HG02943 (cell line): Measurements from ENCODE around the gene SIVA1.
"Not testable (repeated sequence)": the region's sequence is repeated elsewhere in the genome, so short reads cannot be mapped to it uniquely, and the experiment has no call there.

Source experiments
- ATAC-seq: cut with Tn5 transposase; IDR thresholded peaks from one replicate; pipeline ENCODE4 v1.9.1; 2021; ENCODE audit warnings: mild to moderate bottlenecking, low read depth, moderate library complexity; ENCODE audit not compliant: unreplicated experiment

Gene SIVA1

DNA sequence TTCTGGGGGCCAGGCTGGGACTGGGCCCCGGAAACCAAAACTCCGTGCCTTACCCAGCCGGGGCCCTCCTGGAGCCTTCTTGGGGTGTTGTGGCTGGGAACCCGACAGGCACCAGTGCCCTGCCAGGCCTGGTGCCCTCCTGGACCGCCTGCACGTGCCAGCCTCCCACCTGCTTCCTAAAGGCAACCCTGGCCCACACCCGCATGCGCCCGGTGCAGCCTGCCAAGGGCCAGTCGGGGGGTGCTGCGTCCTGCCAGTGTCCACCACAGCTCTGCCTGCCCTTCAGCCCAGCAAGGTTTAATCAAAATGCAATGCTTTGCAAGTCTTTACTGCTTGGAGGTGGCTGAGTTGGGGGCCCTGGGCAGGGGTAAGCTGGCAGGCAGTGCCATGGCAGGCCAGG, 34.1 kb upstream of the SIVA1 start:
- ATAC-seq, result no peak

DNA sequence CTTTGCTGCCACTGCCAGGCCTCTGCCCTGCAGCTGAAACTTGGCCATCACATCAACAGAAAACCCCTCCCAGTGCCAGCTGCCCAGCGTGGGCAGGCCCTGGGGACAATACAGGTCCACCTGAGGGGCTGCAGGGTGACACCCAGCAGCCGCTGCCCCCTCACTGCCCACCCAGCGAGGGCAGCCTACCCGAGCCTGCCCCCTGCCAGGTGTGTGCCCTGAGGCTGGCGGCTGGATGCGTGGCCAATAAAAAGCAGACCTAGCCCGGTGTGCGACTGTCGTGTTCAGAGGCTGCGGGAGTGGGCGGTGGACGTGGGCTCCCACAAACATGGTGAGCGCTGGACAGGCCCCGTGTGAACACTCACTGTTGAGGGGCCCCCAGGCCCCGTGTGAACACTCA, 33.6 kb upstream of the SIVA1 start:
- ATAC-seq, result no peak

DNA sequence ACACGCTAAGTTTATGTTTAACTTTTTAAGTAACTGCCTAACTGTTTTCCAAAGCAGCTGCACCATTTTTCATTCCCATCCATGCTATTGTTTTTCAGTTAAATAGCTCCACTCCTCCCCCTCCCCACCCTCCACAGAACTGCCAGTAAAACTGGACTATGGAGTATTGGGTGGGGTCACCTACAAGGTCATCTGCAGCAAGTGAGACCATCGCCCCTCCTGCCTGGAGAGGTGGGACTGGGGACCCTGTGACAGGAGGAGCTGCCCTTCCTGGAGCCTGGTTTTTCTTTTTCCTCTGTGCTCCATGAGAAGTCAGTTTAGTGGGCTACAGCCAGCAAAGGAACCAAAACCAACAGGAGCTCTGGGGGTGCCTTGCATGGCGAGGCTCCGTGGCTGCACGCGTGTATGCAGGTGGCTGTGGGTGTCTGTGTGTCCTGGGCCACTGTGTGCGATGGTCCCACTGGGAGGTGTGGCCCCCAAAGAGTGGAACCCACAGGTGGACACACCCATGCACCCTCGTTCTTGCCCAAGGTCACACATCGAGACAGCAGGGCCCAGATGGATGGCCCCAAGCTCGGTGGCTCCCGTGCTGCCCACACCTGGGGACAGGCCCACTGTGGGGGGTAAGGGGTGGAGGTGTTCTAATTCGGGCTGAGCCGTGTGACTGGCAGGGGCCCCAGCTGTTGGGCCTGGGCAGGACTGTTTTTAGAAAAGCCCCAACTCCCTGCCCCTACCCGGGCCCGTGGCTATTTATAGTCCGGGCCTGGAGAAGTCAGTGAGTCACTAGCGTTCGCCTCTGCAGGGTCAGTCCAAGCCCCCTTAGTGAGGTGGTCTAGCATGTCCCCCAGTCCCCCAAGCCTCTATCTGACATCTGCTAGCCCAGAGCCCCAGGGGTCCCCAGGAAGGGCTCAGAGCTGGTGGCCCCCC, 31.2 kb upstream of the SIVA1 start:
- ATAC-seq, result no peak

DNA sequence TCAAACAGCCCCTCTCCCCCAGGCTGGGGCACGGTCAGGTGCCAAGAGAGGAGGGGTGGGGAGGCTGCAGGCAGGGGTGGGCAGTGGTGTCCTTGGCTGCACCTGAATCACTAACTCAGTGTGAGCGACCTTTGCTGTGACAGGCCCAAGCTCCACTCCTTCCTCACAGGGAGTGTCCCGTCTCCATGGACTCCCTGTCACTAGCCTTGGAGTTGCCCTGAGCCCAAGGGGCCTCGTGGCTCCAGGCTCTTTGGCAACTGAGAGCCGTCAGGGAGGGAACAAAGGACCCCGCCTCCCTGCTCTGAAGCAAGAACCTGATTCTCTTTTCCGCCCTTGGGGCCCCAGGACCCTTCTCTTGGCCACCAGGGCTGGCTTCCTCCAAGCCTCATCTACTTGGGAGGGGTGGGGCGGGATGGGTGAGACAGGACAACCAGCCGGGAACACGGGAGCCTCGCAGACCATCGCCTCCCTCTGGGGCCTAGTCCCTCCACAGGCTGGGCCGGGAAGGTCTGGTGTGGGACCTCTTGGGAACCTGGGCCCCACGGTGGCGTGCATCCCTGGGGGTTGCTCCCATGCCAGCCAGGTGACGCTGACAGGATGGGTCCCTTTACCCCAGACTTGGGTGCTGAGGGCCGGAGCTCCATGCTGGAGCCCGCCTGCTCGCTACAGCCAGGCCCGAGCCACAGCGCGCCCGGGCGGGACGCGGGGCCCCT, 29.9 kb upstream of the SIVA1 start:
- ATAC-seq, result no peak

DNA sequence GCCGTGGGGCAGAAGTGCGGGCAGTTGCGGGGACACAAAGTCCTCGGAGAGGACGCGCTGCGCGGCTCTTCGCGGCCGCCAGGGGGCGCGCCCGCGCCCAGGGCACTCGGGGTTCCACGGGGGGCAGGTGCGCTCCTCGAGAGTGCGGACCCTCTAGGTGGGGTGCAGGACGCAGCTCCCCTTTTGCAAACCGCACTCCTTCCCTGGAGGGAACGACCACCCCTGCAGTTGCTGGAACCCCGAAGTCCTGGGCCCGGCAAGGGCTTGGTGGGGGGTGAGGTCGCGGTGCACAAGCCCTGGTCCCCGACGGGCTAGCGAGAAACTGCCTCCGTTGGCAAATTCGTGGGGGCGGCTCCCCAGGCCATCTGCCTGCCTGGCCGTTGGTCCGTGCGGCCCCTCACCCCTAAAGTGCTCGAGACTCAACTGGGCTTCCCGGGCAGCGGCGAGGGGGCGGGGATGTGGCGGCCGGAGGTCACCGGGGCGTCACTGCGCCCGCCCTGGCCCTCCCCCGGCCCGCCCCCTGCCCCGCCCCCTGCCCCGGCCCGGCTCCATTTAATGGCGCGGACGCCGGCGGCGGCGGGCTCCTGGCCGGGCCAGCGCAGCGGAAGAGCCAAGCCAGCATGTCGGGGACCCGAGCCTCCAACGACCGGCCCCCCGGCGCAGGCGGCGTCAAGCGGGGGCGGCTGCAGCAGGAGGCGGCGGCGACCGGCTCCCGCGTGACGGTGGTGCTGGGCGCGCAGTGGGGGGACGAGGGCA, 29.1 kb upstream of the SIVA1 start, which contains the start of gene ADSS1:
TSS of gene ADSS1 (plus strand) at position 579 of the 756 bp plus-strand sequence. CDS start at position 621, 42 bp downstream.
- no peak for ATAC-seq

DNA sequence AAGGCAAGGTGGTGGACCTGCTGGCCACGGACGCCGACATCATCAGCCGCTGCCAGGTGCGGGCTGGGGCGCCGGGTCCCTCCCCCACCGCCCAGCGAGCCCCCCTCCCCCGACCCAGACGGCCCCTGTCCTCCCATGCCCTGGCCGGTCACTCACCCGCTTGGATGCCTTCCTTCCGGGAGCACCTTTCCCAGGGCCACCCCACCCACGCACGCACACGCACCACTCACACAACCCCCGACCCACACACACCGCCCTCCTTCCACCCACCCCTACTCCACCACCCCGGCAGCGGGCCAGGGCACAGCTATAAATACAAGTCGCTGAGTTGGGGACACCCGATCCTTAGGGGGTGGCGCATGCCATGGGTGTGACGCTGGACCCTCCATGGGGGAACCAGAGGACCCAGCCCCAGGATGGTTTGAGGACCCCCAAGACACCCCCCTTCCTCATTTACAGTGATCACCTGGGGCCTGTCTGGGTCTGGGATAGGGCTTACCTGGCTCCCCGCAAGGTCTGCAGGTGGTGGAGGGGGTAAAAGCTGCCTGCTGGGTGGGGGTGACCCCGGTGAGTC, 28.5 kb upstream of the SIVA1 start:
- no peak for ATAC-seq

DNA sequence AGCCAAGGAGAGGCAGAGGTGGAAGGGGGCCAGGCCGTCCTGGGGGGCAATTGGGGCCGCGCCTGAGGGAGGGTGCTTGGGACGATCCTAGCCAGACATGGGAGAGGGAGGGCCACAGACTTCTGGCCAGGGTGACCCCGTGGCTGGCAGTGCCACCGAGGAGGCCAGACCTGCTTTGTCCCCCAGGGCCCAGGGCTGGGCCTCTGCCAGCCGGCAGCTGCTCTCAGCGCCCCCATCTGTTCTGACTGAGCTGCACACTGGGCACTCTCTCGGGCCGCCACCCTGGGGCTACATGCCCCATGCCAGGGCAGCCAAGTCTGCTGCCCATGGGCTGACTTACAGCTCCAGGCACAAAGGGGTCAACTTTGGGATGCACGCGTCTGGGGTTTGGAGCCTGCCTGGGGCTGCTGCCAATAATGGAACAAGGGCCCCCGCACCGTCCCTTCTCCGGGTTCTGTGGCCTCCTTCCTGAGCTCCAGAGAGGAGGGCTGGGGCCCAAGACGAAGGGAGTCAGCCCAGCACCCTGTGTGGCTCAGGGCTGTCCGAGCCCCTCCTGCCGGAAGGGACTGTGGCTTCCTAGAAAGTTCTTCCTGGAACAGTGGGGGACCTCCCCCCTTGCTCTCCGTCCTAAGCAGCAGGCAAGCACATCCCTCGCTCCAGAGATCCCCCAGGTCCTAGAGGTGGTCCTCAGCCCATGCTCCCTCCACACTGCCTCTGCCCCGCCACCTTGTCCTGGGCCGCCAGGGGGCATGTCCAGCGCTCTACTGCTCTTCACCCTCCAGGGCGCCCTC, 27.8 kb upstream of the SIVA1 start:
- ATAC-seq, result no peak

DNA sequence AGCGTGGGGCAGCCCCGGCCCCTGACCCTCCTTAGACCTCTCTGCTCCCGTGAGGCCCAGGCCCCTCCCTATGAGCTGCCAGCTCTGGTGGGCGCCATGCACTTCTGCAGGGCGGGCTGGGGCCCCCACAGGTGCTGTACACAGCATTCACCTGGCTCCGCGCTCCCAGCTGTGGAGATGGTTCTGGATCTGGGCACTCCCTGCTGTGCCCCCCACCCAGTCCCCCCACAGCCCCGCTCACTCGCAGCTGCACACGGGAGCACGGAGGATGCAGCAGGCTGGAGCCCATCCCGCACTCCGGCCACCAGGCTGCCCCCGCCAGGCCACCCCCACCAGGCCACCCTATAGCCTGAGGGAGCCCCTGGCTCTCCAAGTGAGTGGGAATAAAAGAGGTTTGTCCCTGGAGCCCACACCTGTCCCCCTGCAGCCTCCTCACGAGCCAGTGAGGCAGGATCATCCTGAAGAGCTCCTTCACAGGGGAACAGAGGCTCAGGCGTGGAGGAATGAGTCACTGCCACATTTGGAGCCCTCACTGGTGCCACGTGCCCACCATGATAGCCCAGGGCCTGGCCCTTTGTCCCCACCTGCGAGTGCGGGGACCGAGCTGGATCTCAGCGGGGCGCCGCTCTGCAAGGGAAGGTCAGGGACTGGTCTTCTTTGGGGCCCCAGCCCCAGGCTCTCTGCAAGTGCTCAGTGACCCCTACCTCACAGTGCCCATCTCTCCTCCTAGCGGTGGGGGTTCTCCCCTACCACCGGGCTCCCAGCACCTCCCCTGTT, 27.0 kb upstream of the SIVA1 start:
- no peak for ATAC-seq

DNA sequence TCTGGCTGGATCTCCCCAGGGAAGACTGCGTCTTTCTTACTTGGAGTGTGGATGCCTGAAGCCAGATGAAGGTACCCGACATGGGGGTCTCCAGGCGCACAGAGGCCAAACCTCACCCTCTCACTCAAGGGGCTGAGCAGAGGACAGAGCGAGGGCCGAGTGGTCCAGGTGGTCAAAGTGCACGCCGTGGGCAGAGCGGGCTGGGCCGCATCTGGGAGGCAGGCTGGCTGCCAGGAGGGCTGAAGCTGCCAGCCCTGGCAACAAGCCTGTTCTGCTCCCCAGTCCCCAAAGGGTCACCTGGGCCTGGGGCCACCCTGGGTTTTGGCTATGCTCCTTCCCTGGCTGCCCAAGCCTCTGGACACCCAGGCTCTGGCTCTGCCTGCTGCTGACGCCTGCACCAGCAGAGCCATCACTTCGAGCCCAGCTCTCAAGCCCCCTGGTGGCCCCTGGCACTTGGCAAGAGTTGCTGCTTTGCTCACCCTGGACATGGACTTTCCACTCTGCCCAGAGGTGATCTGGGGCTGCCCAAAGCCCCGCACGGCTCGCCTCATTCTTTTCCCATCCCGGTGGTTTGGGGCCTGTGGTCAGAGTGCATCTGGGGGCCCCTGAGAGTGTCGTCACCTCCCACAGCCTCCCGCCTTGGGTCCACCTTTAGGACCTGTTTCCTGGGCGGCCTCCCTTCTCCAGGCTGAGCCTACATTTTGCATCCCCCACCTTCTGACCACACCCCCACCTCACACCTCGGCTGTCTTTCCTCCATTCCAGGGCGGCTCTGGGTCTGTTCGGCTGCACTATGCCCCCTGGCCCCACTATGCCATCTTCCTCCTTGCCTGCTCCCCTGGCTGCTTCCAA, 26.1 kb upstream of the SIVA1 start:
- ATAC-seq, result no peak

DNA sequence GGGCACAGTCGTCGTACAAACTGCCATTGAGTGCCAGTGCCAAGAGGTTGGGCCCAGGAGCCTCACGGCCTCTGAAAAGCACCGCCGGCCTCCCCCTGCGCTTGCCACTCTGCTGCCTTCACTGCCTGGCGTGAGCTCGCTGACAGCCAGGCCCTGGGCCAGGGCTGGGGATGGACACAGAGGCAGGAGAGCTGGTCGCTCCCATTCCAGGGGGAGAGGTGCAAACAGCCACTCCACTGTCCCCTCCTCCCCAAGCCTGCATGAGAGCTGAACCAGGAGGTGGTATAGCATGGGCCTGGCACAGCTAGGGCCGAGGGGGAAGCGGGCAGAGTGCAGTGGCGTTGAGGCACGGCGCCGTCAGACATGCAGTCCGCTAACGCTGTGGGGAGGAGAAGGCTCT, 24.3 kb upstream of the SIVA1 start:
- ATAC-seq, result no peak

DNA sequence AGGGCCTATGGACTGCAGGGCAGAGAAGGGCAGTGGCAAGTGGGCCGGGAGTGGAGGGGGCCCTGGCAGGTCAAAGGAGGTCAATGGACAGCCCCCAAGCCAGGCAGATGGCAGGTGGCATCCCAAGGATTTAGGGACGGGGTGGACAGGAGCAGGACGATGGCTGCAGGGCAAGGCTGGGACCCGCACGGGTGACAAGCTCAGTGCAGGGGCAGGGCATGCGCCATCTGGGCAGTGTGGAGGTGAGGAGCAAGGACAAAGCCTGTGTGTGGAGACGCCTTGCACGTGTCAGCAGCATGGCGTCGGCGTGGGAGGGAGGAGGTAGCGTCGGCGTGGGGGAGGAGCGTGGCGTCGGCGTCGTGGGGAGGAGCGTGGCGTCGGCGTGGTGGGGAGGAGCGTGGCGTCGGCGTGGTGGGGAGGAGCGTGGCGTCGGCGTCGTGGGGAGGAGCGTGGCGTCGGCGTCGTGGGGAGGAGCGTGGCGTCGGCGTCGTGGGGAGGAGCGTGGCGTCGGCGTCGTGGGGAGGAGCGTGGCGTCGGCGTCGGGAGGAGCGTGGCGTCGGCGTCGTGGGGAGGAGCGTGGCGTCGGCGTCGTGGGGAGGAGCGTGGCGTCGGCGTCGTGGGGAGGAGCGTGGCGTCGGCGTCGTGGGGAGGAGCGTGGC, 23.6 kb upstream of the SIVA1 start:
- not testable (repeated sequence) for ATAC-seq

DNA sequence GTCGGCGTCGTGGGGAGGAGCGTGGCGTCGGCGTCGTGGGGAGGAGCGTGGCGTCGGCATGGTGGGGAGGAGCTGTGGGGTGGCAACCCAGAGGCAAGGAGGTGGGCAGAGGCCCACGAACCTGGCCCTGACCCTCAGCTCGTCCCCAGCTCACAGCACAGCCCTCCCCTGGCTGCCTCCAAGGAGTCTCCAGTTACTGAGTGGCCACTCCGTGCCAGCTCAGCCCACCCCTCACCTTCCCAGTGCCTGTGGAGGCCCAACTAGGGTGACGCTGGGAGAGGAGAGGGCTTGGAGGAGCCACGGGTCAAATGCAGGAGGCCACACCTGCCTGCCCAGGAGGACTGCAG, 23.1 kb upstream of the SIVA1 start:
- no peak for ATAC-seq

DNA sequence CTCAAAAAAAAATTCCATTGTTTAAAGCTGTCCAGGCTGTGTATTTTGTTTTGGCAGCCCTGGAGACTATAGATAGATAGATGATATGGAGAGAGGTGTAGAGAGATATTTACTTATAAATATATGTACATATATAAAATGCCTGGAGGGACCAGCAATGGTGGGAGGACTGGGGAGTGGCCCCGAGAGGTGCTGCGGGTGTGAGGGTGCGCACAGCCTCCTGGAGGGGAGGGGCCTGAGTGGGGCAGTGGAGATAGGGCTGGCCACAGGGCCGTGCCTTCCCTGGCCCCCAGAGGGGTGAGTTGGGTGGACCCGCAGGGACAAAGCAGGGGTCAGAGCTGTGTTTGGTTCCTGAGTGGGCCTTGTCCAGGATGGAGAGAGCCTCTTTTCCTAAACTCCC, 22.5 kb upstream of the SIVA1 start:
- ATAC-seq, result no peak

DNA sequence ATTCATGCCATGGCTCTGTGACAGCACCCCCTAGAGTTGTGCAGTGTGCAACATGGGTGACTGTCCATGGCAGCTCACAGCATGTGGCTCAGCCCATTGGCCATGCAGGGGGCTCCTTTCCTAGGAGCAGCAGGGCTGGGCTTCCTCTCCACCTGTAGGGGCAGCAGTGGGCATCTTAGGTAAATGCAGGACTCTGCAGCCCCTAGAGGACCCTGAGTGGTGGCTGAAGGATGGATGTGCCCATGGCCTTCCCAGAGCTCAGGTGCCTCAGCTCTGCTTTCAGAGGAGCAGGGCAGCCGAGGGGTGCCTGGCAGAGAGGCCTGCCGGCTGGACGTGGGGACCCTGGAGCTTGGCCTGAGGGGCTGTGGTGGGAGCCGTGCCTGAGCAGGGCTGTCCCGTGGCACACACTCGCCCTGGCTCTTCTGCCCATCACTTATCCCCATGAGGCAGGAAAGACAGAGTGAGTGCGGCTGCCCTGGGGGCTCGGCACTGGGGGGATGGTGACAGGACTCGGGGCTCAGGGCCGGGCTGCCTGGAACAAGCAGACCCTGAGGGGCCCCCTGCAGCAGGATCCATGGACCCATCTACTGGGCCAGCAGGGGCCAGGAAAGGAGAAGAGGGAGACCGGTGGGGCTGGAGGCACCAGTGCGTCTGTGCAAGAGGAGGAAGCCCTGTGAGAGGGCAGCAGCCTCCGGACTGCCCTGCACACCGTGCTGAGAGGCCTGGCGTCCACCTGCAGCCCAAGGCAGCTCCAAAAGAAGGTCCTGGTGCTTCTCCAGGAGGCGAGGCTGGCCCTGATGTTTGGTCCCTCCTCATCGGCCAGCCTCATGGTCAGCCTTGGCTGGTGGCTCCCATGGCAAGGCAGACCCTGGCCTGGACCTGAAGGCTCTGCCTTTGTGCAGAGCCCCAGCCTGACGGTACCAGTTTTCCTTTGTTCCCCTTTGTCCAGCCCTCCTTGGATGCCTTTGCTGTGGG, 21.3 kb upstream of the SIVA1 start:
- ATAC-seq, result no peak

DNA sequence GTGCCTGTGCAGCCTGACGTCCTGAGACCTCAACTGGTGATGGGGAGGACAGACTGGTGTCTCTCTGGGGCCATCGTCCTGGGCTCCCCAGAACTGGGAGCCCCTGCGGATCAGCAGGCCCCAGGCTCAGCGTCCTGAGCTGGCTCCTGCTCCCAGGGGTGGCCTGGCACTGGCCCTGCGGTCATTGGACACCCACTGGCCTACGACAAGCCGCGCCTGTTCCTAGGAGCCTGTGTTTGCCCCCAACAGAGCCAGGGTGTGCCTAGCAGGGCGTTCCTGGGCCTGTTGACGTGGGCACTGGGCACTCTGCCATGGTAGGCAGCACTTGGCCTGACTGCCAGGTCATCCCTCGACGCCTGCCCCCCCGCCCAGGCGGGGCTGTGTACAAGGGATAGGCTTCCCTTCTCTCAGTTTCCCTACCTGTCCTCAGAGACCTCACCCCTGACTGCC, 20.6 kb upstream of the SIVA1 start:
- no peak for ATAC-seq

DNA sequence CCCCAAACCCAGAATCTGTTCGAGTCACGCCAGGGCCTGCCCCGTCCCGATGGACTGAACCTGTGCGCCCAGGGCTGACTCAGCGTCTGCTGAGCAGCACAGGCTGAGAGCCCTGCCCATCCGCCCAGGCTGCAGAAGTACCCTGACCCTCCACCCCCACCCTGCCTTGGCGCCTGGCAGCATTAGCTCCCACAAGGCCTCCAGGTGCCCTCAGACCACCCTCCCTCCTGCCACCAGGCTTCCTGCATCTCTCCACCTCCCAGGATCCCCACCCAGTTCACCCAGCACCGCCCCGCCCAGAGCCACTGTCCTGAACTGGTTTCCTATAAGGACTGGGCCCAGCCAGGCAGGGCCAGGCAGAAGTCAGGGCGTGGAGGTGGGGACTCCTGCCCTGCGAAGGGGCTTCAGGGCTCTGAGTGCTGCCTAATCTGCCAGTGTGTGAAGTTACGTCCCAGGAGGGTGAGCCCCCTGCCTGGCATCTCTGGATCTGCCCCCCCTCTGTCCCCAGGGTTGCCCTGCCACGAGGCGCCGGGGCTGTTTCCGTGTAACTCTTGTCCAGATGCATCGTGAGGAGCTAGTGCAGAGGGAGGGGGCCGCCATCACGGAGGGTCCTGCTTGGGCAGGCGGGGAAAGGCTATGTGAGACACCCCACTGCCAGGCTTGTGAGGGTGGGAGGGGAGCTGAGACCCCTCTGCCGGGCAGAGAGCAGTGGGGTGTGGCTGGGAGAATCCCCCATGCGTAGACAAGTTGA, 19.8 kb upstream of the SIVA1 start:
- ATAC-seq, result no peak
